Measurements from ENCODE around the gene SLC38A3. TPM values are rescaled to one million over a fixed set of nuclear protein-coding genes. Genes with fewer than 3 reads are reported as not detected.
A peak's percentile ranks its signal among the peaks of the same experiment; 100 is the strongest.

SLC38A3 gene
- total RNA-seq, 2 donors from 2014 or later: 2.4 to 7.9 TPM

DNA sequence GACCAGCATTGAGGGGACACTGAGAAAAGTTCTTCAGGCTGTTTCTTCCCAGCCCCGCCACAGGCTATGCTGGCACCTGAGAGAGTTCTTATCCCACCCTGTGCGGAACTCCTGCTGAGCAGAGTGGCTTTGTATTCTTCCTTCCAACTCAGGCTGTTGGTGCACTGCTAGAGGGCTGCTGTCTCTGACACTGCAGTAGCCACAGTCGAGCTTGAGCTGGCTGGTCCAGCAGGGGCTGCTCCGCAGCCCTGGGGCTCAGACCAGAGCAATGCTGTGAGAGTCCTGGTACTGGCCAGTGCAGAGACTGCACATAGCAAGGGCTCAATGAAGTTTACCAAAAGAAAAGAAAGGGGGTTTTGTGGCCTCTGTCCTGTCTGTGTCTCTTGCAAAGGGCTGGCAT lies 34.6 kb downstream of the SLC38A3 start:
- TF ChIP-seq, protein P1, sequence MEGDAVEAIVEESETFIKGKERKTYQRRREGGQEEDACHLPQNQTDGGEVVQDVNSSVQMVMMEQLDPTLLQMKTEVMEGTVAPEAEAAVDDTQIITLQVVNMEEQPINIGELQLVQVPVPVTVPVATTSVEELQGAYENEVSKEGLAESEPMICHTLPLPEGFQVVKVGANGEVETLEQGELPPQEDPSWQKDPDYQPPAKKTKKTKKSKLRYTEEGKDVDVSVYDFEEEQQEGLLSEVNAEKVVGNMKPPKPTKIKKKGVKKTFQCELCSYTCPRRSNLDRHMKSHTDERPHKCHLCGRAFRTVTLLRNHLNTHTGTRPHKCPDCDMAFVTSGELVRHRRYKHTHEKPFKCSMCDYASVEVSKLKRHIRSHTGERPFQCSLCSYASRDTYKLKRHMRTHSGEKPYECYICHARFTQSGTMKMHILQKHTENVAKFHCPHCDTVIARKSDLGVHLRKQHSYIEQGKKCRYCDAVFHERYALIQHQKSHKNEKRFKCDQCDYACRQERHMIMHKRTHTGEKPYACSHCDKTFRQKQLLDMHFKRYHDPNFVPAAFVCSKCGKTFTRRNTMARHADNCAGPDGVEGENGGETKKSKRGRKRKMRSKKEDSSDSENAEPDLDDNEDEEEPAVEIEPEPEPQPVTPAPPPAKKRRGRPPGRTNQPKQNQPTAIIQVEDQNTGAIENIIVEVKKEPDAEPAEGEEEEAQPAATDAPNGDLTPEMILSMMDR (IDR thresholded peaks at IDR 0.05): no peak
- Histone ChIP-seq H3K27ac (peak overlapping the region; percentile 94 to 95), H3K36me3 (peaks cover 13% of the 10 kb centered on the region), H3K4me3 (no peak overlapping the region), H3K9me3 (no peaks in the 10 kb centered on the region), H3K4me1 (peaks cover 0 to 85% of the 10 kb centered on the region in 2 donors), H3K27me3 (no peaks in the 10 kb centered on the region)
- no peak for DNase-seq (ENCODE audit: low spot score)

DNA sequence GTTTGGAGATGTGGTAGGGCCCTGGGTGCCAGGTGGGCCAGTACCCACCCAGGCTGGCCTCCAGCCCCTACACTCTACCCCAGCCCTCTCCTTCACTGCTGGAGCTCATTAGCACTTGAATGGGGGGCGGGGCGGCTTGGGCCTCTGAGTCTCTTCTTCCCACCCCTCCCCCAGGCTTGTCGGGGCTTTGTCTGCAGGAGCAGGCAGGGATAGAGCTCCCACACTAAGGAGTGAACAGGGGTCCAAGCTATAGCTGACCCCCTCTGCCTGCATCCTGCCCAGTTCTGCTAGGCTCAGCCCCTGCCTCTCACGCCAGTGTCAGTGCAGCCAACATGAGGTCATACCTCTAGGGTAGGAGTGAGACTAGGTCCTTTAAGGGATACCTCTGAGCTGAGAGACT lies 36.1 kb downstream of the SLC38A3 start:
- H3K27ac ChIP-seq: peak overlapping the region; percentile 94 to 95
- peaks cover 0 to 91% of the 10 kb centered on the region in 2 donors for H3K4me1 ChIP-seq
- H3K9me3 ChIP-seq: no peaks in the 10 kb centered on the region
- no peak for DNase-seq (ENCODE audit: low spot score)
- TF ChIP-seq, protein P1 (IDR thresholded peaks at IDR 0.05): no peak
- H3K4me3 ChIP-seq: no peak overlapping the region
- H3K36me3 ChIP-seq: peaks cover 13% of the 10 kb centered on the region
- no peaks in the 10 kb centered on the region for H3K27me3 ChIP-seq

DNA sequence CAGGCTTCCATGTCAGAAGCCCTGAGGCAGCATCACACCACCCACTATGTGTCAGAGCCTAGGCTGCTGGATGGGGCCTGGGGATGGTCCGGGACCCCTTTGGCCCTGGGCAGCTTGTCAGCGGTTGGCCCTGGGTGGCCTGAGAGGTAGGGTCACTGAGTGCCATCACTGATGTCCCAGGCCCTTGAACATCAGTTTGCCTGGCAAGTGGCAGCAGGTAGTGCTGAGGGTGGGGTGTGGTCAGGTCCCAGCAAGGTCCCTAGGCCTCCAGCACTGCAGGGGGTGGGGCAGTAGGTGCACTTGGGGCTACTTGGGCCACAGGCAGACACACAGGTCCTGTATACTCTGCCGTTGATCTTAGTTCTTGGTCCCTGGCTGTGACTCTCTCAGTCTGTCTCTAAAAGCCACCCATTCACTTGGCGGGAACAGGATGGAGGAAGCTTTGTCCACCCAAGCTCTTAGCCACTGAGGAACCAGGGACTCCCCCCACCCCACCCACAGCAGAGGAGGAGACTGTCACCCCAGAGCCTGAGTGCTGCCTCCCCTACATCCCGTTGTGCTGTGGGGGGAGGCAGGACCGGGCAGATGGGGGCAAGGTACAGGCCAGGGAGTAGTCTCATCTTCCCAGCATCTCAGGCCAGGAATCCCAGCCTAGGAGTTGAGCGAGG lies 36.8 kb downstream of the SLC38A3 start:
- H3K4me1 ChIP-seq: peaks cover 0 to 95% of the 10 kb centered on the region in 2 donors
- TF ChIP-seq, protein P1 (IDR thresholded peaks at IDR 0.05): no peak

DNA sequence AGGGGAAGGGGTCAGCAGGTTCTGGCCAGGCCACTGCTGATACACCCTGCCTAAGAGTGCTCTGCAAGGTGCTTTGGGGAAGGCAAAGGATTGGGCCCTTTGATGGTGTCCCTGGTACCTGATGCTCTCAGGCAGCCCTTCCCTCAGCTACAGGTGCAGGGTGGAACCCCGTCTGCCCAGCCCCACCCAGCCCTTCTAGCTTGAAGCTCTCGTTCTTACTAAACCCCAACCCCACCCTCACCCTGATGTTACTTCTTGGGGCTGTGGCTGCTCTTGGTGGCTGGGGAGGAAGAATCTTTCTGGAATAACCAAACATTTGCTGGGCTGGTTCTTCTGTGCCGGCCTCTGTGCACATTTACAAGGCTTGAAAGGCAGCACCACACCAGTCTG lies 37.3 kb downstream of the SLC38A3 start:
- Histone ChIP-seq H3K4me3 (peak overlapping the region in 1 of 2 donors; percentile 1), H3K4me1 (peaks cover 0 to 95% of the 10 kb centered on the region in 2 donors), H3K27ac (peak overlapping the region; percentile 94 to 95), H3K27me3 (no peaks in the 10 kb centered on the region), H3K9me3 (no peaks in the 10 kb centered on the region), H3K36me3 (peaks cover 18% of the 10 kb centered on the region)
- no peak for DNase-seq (ENCODE audit: low spot score)
- TF ChIP-seq, protein P1 (IDR thresholded peaks at IDR 0.05): no peak

More for the DNA sequence above, 36.8 kb downstream of the SLC38A3 start:
- H3K27me3 ChIP-seq: no peaks in the 10 kb centered on the region
- no peaks in the 10 kb centered on the region for H3K9me3 ChIP-seq
- peaks cover 13% of the 10 kb centered on the region for H3K36me3 ChIP-seq
- no peak for DNase-seq (ENCODE audit: low spot score)
- peak overlapping the region in 1 of 2 donors; percentile 1 for H3K4me3 ChIP-seq
- peak overlapping the region; percentile 94 to 95 for H3K27ac ChIP-seq

DNA sequence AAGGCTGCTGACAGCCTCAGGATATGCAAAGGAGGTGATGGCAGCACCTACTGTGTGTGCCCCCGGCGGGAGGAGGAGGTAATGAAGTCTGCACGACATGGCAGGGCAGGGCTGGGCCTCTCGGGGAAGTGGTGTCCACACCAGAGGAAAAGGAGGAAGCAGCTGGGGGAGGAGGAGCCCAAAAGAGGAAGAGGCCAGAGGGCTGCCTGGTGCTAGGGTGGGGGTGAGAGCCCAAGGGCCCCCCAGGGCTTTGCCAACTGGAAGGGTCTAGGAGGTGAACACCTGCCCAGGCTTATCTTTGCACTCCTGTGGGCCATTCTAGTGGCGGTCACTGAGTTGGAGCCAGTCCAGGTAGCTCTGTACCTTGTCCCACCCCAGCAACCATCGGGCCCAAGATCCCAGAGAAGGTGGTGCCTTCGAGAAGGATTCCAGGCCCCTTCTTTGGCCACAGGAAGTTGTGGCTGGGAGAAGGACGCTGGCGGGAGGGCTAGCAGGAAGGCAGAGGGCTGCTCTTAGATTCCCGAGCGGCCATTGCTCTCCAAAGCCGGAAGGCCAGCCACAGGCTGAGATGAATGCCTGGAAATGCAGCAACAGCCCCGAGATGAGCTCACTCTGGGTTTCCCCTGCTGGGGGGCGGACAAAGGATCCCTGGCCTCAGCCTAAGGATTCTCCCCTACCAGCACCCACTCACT lies 37.9 kb downstream of the SLC38A3 start:
- Histone ChIP-seq H3K27ac (peak overlapping the region; percentile 94 to 95), H3K27me3 (no peaks in the 10 kb centered on the region), H3K9me3 (no peaks in the 10 kb centered on the region), H3K4me1 (peaks cover 0 to 98% of the 10 kb centered on the region in 2 donors), H3K4me3 (peak overlapping the region in 1 of 2 donors; percentile 4), H3K36me3 (peaks cover 20% of the 10 kb centered on the region)
- DNase-seq (ENCODE audit: low spot score): peak; percentile 80
- TF ChIP-seq, protein P1 (IDR thresholded peaks at IDR 0.05): no peak
